H4 (cell line): Measurements from ENCODE around the gene PSMD5. TPM values are rescaled to one million over a fixed set of nuclear protein-coding genes. Genes with fewer than 3 reads are reported as not detected.

Experiments
- total RNA-seq: library from RNA; depleted of rRNA; stranded (reverse); fragments of >200 nt; shearing (Covaris generic); gene quantifications from 2 replicates; pipeline ENCODE4 v1.2.3, GENCODE V29; 2014; rRNA removed

Gene PSMD5
- total RNA-seq, 1 experiment from 2014 or later: 31.9 TPM

Other genes starting within 250 kb of the PSMD5 start
- 9.0 and 10.1 TPM in 2 replicates for gene MEGF9, start 128.5 kb downstream of the PSMD5 start, total RNA-seq
- gene FBXW2, start 49.5 kb downstream of the PSMD5 start, total RNA-seq: 10.4 and 14.1 TPM in 2 replicates
- 52.7 and 66.6 TPM in 2 replicates for gene PHF19, start 34.3 kb upstream of the PSMD5 start, total RNA-seq
- gene TRAF1, start 83.9 kb upstream of the PSMD5 start, total RNA-seq: 0.21 TPM in 2 replicates
- 3.6 and 4.5 TPM in 2 replicates for gene C5, start 207.4 kb upstream of the PSMD5 start, total RNA-seq
- 7.9 and 8.6 TPM in 2 replicates for gene CNTRL, start 232.0 kb upstream of the PSMD5 start, total RNA-seq